Skeletal muscle satellite cell (primary cell): Measurements from ENCODE around the gene LCN12.

ENCODE experiments used
- H3K27me3 ChIP-seq: 2 replicates; pipeline ENCODE4 v1.7.0; 2013; ENCODE audit warnings: low read length; ENCODE audit not compliant: control insufficient read depth, insufficient read depth
- H3K36me3 ChIP-seq: 2 replicates; pipeline ENCODE4 v1.7.0; 2013; ENCODE audit warnings: mild to moderate bottlenecking, control low read depth, low read length; ENCODE audit not compliant: insufficient read depth
- H3K4me1 ChIP-seq: 2 replicates; pipeline ENCODE4 v1.7.0; 2013; ENCODE audit warnings: low read length; ENCODE audit not compliant: control insufficient read depth, insufficient read depth
- H3K4me2 ChIP-seq: 2 replicates; pipeline ENCODE4 v1.7.0; 2013; ENCODE audit warnings: mild to moderate bottlenecking, low read length
- H3K4me3 ChIP-seq: 2 replicates; pipeline ENCODE4 v1.7.0; 2013; ENCODE audit warnings: low read length
- H3K9ac ChIP-seq: 2 replicates; pipeline ENCODE4 v1.7.0; 2013; ENCODE audit warnings: mild to moderate bottlenecking, low read depth, low read length, moderate library complexity
- H3K9me3 ChIP-seq: replicated peaks from 2 replicates; pipeline ENCODE4 v1.7.0; 2013; ENCODE audit warnings: mild to moderate bottlenecking, control low read depth, low read length

LCN12 gene

DNA sequence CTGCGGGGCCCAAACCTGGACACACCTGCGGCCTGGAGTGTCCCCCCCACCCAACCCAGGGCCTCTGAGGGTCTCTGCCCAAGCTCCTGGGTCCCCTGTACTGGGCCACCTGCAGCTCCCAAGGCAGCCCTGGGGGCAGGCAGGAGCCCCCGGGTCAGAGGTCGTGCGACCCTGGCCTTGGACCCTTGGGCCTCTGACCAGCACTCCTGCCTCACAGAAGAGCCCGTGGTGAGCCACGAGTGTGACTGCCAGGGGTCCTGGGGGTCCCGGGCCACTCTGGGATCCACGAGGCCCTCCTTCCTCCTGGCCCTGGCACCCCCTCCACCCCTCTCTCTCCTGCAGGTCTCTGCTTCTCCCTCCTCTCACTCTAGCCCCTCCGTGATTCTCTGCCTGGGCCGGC lies 20.3 kb downstream of the LCN12 start:
- H3K9ac ChIP-seq, result no peak overlapping the region
- no peaks in the 10 kb centered on the region for H3K27me3 ChIP-seq
- no peak overlapping the region for H3K4me2 ChIP-seq
- H3K36me3 ChIP-seq, result no peaks in the 10 kb centered on the region
- H3K9me3 ChIP-seq, result no peaks in the 10 kb centered on the region
- peaks cover 22% of the 10 kb centered on the region for H3K4me1 ChIP-seq
- H3K4me3 ChIP-seq, result no peak overlapping the region

GRCh38 chr9:136972743-136973142 lies 20.7 kb downstream of the LCN12 start:
- Histone ChIP-seq H3K36me3 (no peaks in the 10 kb centered on the region), H3K9me3 (no peaks in the 10 kb centered on the region), H3K4me3 (no peak overlapping the region), H3K4me2 (no peak overlapping the region), H3K9ac (no peak overlapping the region), H3K27me3 (no peaks in the 10 kb centered on the region), H3K4me1 (peaks cover 26% of the 10 kb centered on the region)

- Histone ChIP-seq H3K9ac (no peak overlapping the region), H3K27me3 (no peaks in the 10 kb centered on the region), H3K4me3 (no peak overlapping the region)
These were observed 21.8 kb downstream of the LCN12 start for GRCh38 chr9:136973618-136974617.

DNA sequence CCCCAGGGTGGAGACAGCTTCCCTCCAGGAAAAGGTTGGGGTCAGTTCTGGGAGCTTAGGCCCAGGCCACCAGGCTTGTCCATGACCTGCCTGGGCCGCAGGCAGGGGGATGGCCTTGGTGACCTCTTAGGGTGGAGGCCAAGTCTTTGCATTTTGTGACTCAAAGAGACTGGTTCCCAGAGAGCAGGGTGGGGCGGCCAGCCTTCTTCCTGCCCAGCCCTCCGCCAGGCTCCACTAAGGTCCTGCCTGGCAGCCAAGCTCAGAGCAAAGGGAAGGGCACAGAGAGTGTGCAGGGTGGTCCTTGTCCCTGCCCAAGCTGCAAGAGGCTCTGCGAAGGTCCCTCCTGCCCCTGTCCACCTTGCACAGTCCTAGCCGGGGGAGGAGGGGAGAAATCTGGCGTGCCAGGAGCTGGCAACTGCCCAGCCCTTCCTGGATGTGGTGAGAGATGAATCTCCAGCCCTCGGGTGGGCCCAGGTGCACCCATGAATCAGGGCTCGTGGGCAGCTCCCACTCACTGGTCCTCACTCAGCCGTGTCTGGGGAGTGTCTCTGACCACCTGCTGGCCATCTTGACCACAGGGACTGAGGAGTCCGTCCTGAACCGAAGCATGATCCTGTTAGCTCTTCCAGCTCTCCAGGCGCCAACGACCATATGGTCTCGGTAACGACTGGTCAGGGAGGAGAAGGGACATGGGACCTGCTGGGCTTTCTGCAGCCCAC lies 22.9 kb downstream of the LCN12 start:
- H3K9me3 ChIP-seq, result no peaks in the 10 kb centered on the region
- no peak overlapping the region for H3K4me2 ChIP-seq
- no peaks in the 10 kb centered on the region for H3K36me3 ChIP-seq
- no peak overlapping the region for H3K9ac ChIP-seq
- no peak overlapping the region for H3K4me3 ChIP-seq
- peaks cover 31% of the 10 kb centered on the region for H3K4me1 ChIP-seq
- H3K27me3 ChIP-seq, result no peaks in the 10 kb centered on the region

More at GRCh38 chr9:136973618-136974617, 21.8 kb downstream of the LCN12 start:
- Histone ChIP-seq H3K4me1 (peaks cover 31% of the 10 kb centered on the region), H3K36me3 (no peaks in the 10 kb centered on the region), H3K4me2 (no peak overlapping the region), H3K9me3 (no peaks in the 10 kb centered on the region)

- Histone ChIP-seq H3K4me1 (peaks cover 31% of the 10 kb centered on the region), H3K36me3 (no peaks in the 10 kb centered on the region), H3K4me3 (no peak overlapping the region), H3K27me3 (no peaks in the 10 kb centered on the region), H3K9ac (no peak overlapping the region), H3K4me2 (no peak overlapping the region), H3K9me3 (no peaks in the 10 kb centered on the region)
These were observed 23.6 kb downstream of the LCN12 start for GRCh38 chr9:136975644-136976043.

DNA sequence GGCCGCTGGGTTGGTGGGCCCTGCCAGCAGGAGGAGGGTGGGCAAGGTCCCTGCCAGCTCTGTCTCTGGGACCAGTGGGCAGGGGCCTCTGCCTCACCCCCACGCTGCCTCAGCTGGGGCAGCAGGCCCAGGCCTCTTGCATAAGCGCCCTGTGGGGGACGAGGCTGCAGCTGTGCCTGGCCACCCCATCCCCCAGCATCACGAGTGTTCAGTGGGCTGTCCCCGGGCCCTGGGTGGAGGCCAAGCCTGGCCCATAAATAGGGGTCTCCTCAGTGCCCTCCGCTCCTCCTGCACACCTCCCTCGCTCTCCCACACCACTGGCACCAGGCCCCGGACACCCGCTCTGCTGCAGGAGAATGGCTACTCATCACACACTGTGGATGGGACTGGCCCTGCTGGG lies 25.1 kb downstream of the LCN12 start, which contains the start of gene PTGDS:
Gene PTGDS, plus strand, starts transcription at position 282 of the 400 bp plus-strand sequence. Its CDS starts 75 bp downstream, at position 357.
- H3K27me3 ChIP-seq, result no peaks in the 10 kb centered on the region
- H3K4me2 ChIP-seq, result peak within 1 kb of the TSS; percentile 92
- peaks cover 37% of the 10 kb centered on the region for H3K4me1 ChIP-seq
- peak within 1 kb of the TSS; percentile 59 for H3K9ac ChIP-seq
- no peaks in the 10 kb centered on the region for H3K9me3 ChIP-seq
- no peaks in the 10 kb centered on the region for H3K36me3 ChIP-seq
- peak within 1 kb of the TSS; percentile 71 for H3K4me3 ChIP-seq

GRCh38 chr9:136977649-136978072 lies 25.6 kb downstream of the LCN12 start:
- Histone ChIP-seq H3K36me3 (no peaks in the 10 kb centered on the region), H3K9ac (peak overlapping the region; percentile 59), H3K4me2 (peak overlapping the region; percentile 92), H3K4me1 (peaks cover 37% of the 10 kb centered on the region), H3K4me3 (peak overlapping the region; percentile 71), H3K27me3 (no peaks in the 10 kb centered on the region), H3K9me3 (no peaks in the 10 kb centered on the region)

- H3K4me1 ChIP-seq, result peaks cover 37% of the 10 kb centered on the region
- no peaks in the 10 kb centered on the region for H3K9me3 ChIP-seq
- peak overlapping the region; percentile 92 for H3K4me2 ChIP-seq
- no peaks in the 10 kb centered on the region for H3K36me3 ChIP-seq
- H3K9ac ChIP-seq, result peak overlapping the region; percentile 59
- H3K27me3 ChIP-seq, result peaks cover under 1% of the 10 kb centered on the region
- peak overlapping the region; percentile 71 for H3K4me3 ChIP-seq
These were observed 26.2 kb downstream of the LCN12 start for GRCh38 chr9:136978073-136978864.

DNA sequence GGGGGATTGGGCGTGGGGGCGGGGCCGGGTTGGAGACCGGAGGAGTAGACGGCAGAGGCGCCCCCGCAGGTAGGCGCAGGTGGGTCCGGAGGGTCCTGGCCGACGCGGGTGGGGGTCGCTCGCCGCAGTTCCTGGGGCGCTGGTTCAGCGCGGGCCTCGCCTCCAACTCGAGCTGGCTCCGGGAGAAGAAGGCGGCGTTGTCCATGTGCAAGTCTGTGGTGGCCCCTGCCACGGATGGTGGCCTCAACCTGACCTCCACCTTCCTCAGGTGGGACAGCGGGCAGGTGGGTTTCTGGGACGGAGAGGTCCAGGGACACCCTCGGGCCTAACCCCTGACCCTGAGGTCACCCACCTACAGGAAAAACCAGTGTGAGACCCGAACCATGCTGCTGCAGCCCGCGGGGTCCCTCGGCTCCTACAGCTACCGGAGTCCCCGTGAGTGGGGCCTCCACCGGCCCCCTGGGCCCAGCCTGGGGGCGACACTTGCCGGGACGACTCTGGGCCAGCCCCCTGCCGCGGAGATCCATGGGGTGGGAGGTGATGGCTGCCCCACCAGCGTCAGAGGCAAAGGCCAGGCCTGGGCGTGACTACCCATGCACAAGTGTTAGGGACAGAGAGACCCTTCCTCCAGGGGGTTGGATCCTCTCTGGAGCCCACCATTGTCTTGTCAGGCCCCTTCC lies 26.9 kb downstream of the LCN12 start:
- H3K9me3 ChIP-seq, result no peaks in the 10 kb centered on the region
- H3K4me3 ChIP-seq, result no peak overlapping the region
- no peak overlapping the region for H3K9ac ChIP-seq
- no peak overlapping the region for H3K4me2 ChIP-seq
- peaks cover 8% of the 10 kb centered on the region for H3K27me3 ChIP-seq
- peaks cover 37% of the 10 kb centered on the region for H3K4me1 ChIP-seq
- H3K36me3 ChIP-seq, result no peaks in the 10 kb centered on the region

GRCh38 chr9:136979769-136980587 lies 27.9 kb downstream of the LCN12 start:
- Histone ChIP-seq H3K4me2 (no peak overlapping the region), H3K27me3 (peaks cover 18% of the 10 kb centered on the region), H3K36me3 (no peaks in the 10 kb centered on the region), H3K9ac (no peak overlapping the region), H3K4me1 (peaks cover 35% of the 10 kb centered on the region), H3K9me3 (no peaks in the 10 kb centered on the region), H3K4me3 (no peak overlapping the region)
